Activated T-helper 1 cell treated with anti-CD3 and anti-CD28 coated beads, Interleukin-12 subunit alpha, Interleukin-12 subunit beta, Interleukin-2, Interleukin-4 antibody, amounts not matched to agents 30 ng/mL and 10 ng/mL and 1 ng/mL, durations not matched to agents 14 hours and 24 hours and 36 hours (primary cell): ENCODE data around the gene DIO1. TPM values are rescaled to one million over a fixed set of nuclear protein-coding genes. Genes with fewer than 3 reads are reported as not detected.
A peak's percentile ranks its signal among the peaks of the same experiment; 100 is the strongest.
"Not testable (repeated sequence)": the region's sequence is repeated elsewhere in the genome, so short reads cannot be mapped to it uniquely, and the experiment has no call there.

Source experiments
- DNase-seq: peaks from one replicate; pipeline ENCODE4 v3.0.0; 2021; ENCODE audit warnings: low spot score
- H3K27ac Mint-ChIP-seq: one replicate; pipeline ENCODE4 v1.8.0; 2021; ENCODE audit warnings: mild to moderate bottlenecking, mixed read lengths
- H3K27me3 Mint-ChIP-seq: one replicate; pipeline ENCODE4 v1.8.0; 2022; ENCODE audit warnings: mild to moderate bottlenecking, moderate library complexity, mixed read lengths; ENCODE audit not compliant: insufficient read depth
- H3K36me3 Mint-ChIP-seq: one replicate; pipeline ENCODE4 v1.8.0; 2021; ENCODE audit warnings: low read depth, mixed read lengths
- H3K4me1 Mint-ChIP-seq: one replicate; pipeline ENCODE4 v1.8.0; 2021; ENCODE audit warnings: low read depth, mixed read lengths
- H3K4me3 Mint-ChIP-seq: one replicate; pipeline ENCODE4 v1.8.0; 2021; ENCODE audit warnings: mild to moderate bottlenecking, moderate library complexity, mixed read lengths
- H3K9me3 Mint-ChIP-seq: one replicate; pipeline ENCODE4 v1.8.0; 2021; ENCODE audit warnings: mixed read lengths
- intact Hi-C: fragments of 100-400 bp; cut with micrococcal nuclease; formaldehyde crosslinking; loops from one replicate; pipeline ENCODE4 v1.15.1; 2024
- total RNA-seq: library from RNA; stranded (reverse); gene quantifications from 2 replicates; pipeline ENCODE4 v1.2.3, GENCODE V29; 2022

The DIO1 gene
- total RNA-seq: not detected in 2 replicates

- intact Hi-C loops: no loop called here
- Mint-ChIP-seq H3K4me3 (no peak within 1 kb of the TSS), H3K27me3 (no peaks in the 10 kb centered on the region), H3K27ac (no peak within 1 kb of the TSS), H3K9me3 (no peaks in the 10 kb centered on the region), H3K36me3 (peaks cover 2% of the 10 kb centered on the region), H3K4me1 (peaks cover 15% of the 10 kb centered on the region)
- DNase-seq: no peak
Observed at GRCh38 chr1:53893999-53894636, at the start of gene DIO1. DIO1 (plus strand) TSS chr1:53894187; CDS start chr1:53894211, 24 bp downstream.

- peaks cover 13% of the 10 kb centered on the region for H3K36me3 Mint-ChIP-seq
- intact Hi-C loops: no loop called here
- no peak for DNase-seq
- peaks cover 3% of the 10 kb centered on the region for H3K27me3 Mint-ChIP-seq
- no peak overlapping the region for H3K4me3 Mint-ChIP-seq
- no peaks in the 10 kb centered on the region for H3K4me1 Mint-ChIP-seq
- H3K27ac Mint-ChIP-seq: no peak overlapping the region
- no peaks in the 10 kb centered on the region for H3K9me3 Mint-ChIP-seq
Observed at GRCh38 chr1:53847980-53848379, 46.0 kb upstream of the DIO1 start.

- H3K36me3 Mint-ChIP-seq: peaks cover 23% of the 10 kb centered on the region
- no peak overlapping the region for H3K27ac Mint-ChIP-seq
- H3K9me3 Mint-ChIP-seq: no peaks in the 10 kb centered on the region
- no peak for DNase-seq
- no peaks in the 10 kb centered on the region for H3K4me1 Mint-ChIP-seq
- no peaks in the 10 kb centered on the region for H3K27me3 Mint-ChIP-seq
- no peak overlapping the region for H3K4me3 Mint-ChIP-seq
- intact Hi-C loops: no loop called here
Observed at GRCh38 chr1:53850082-53850673, 43.8 kb upstream of the DIO1 start.

- Mint-ChIP-seq H3K27me3 (no peaks in the 10 kb centered on the region), H3K36me3 (peaks cover 28% of the 10 kb centered on the region), H3K27ac (no peak overlapping the region), H3K4me3 (no peak overlapping the region), H3K9me3 (no peaks in the 10 kb centered on the region), H3K4me1 (no peaks in the 10 kb centered on the region)
- intact Hi-C loops: no loop called here
- no peak for DNase-seq
Observed at GRCh38 chr1:53851571-53852285, 42.3 kb upstream of the DIO1 start.

GRCh38 chr1:53860967-53861411 is 33.0 kb upstream of the DIO1 start:
- DNase-seq: peak; percentile 18
- Mint-ChIP-seq H3K36me3 (peaks cover 12% of the 10 kb centered on the region), H3K27ac (no peak overlapping the region), H3K9me3 (no peaks in the 10 kb centered on the region), H3K4me1 (no peaks in the 10 kb centered on the region), H3K4me3 (no peak overlapping the region), H3K27me3 (no peaks in the 10 kb centered on the region)
- intact Hi-C loops: loop anchor here (1.0 kb wide), 4 partner anchors 88 to 628 kb away; no protein-coding TSS in a partner anchor

GRCh38 chr1:53862507-53862906 is 31.5 kb upstream of the DIO1 start:
- Mint-ChIP-seq H3K27me3 (no peaks in the 10 kb centered on the region), H3K4me3 (no peak overlapping the region), H3K4me1 (no peaks in the 10 kb centered on the region), H3K36me3 (peaks cover 20% of the 10 kb centered on the region), H3K9me3 (no peaks in the 10 kb centered on the region), H3K27ac (no peak overlapping the region)
- intact Hi-C loops: no loop called here
- no peak for DNase-seq

GRCh38 chr1:53868565-53868964 is 25.4 kb upstream of the DIO1 start:
- Mint-ChIP-seq H3K27ac (no peak overlapping the region), H3K4me1 (no peaks in the 10 kb centered on the region), H3K4me3 (no peak overlapping the region), H3K27me3 (no peaks in the 10 kb centered on the region), H3K9me3 (no peaks in the 10 kb centered on the region), H3K36me3 (peaks cover 16% of the 10 kb centered on the region)
- intact Hi-C loops: no loop called here
- no peak for DNase-seq

- DNase-seq: no peak
- intact Hi-C loops: no loop called here
- no peaks in the 10 kb centered on the region for H3K4me1 Mint-ChIP-seq
- no peak overlapping the region for H3K4me3 Mint-ChIP-seq
- no peak overlapping the region for H3K27ac Mint-ChIP-seq
- H3K9me3 Mint-ChIP-seq: no peaks in the 10 kb centered on the region
- H3K27me3 Mint-ChIP-seq: no peaks in the 10 kb centered on the region
- H3K36me3 Mint-ChIP-seq: peaks cover 16% of the 10 kb centered on the region
Observed at GRCh38 chr1:53869454-53870117, 24.4 kb upstream of the DIO1 start.

- no peak overlapping the region for H3K27ac Mint-ChIP-seq
- no peak for DNase-seq
- H3K4me3 Mint-ChIP-seq: no peak overlapping the region
- no peaks in the 10 kb centered on the region for H3K4me1 Mint-ChIP-seq
- H3K27me3 Mint-ChIP-seq: no peaks in the 10 kb centered on the region
- H3K36me3 Mint-ChIP-seq: peaks cover 17% of the 10 kb centered on the region
- intact Hi-C loops: no loop called here
- no peaks in the 10 kb centered on the region for H3K9me3 Mint-ChIP-seq
Observed at GRCh38 chr1:53871221-53871620, 22.8 kb upstream of the DIO1 start.

- no peaks in the 10 kb centered on the region for H3K4me1 Mint-ChIP-seq
- H3K27me3 Mint-ChIP-seq: no peaks in the 10 kb centered on the region
- no peaks in the 10 kb centered on the region for H3K9me3 Mint-ChIP-seq
- H3K27ac Mint-ChIP-seq: no peak overlapping the region
- intact Hi-C loops: no loop called here
- no peak for DNase-seq
- H3K4me3 Mint-ChIP-seq: no peak overlapping the region
- peaks cover 14% of the 10 kb centered on the region for H3K36me3 Mint-ChIP-seq
Observed at GRCh38 chr1:53871773-53872484, 22.1 kb upstream of the DIO1 start.

- H3K9me3 Mint-ChIP-seq, H3K27me3 Mint-ChIP-seq, intact Hi-C loops, H3K4me3 Mint-ChIP-seq, H3K4me1 Mint-ChIP-seq, DNase-seq, H3K27ac Mint-ChIP-seq: not testable (repeated sequence)
- H3K36me3 Mint-ChIP-seq: peaks cover 27% of the 10 kb centered on the region
Observed at GRCh38 chr1:53875150-53875549, 18.8 kb upstream of the DIO1 start.

- Mint-ChIP-seq H3K9me3 (peaks cover 8% of the 10 kb centered on the region), H3K36me3 (peaks cover 37% of the 10 kb centered on the region), H3K4me1 (no peaks in the 10 kb centered on the region), H3K4me3 (no peak overlapping the region), H3K27ac (no peak overlapping the region), H3K27me3 (no peaks in the 10 kb centered on the region)
- DNase-seq: no peak
- intact Hi-C loops: loop anchor here (1.0 kb wide), 2 partner anchors 71 to 81 kb away; no protein-coding TSS in a partner anchor
Observed at GRCh38 chr1:53878492-53879105, 15.4 kb upstream of the DIO1 start.
